Skeletal muscle tissue (tissue), 4 donors: ENCODE measurements around the gene AHCY. TPM values are rescaled to one million over a fixed set of nuclear protein-coding genes. Genes with fewer than 3 reads are reported as not detected.
"Not testable (repeated sequence)": the region's sequence is repeated elsewhere in the genome, so short reads cannot be mapped to it uniquely, and the experiment has no call there.

ENCODE experiments used
- H3K27ac ChIP-seq: one replicate; pipeline ENCODE4 v1.7.0; 2013; ENCODE audit warnings: mild to moderate bottlenecking, low read depth, low read length, inconsistent platforms
- H3K27me3 ChIP-seq, 3 donors: one replicate each; pipeline ENCODE4 v1.7.0; 2013; ENCODE audit warnings: low read length in 3 of 3; ENCODE audit not compliant: control insufficient read depth in 3 of 3, insufficient read depth in 3 of 3
- H3K36me3 ChIP-seq, 3 donors: one replicate each; pipeline ENCODE4 v1.7.0; 2013; ENCODE audit warnings: low read length in 3 of 3; ENCODE audit not compliant: control insufficient read depth in 3 of 3, insufficient read depth in 3 of 3
- H3K4me1 ChIP-seq, 3 donors: one replicate each; pipeline ENCODE4 v1.7.0; 2013; ENCODE audit warnings: low read length in 3 of 3, mild to moderate bottlenecking in 3 of 3; ENCODE audit not compliant: control insufficient read depth in 3 of 3, insufficient read depth in 3 of 3
- H3K4me3 ChIP-seq, 3 donors: one replicate each; pipeline ENCODE4 v1.7.0; 2013; ENCODE audit warnings: low read length in 3 of 3
- H3K9ac ChIP-seq, 3 donors: one replicate each; pipeline ENCODE4 v1.7.0; 2013; ENCODE audit warnings: low read length in 3 of 3, mild to moderate bottlenecking in 3 of 3, moderate library complexity in 2 of 3, low read depth in 1 of 3
- H3K9me3 ChIP-seq, 3 donors: one replicate each; pipeline ENCODE4 v1.7.0; 2013; ENCODE audit warnings: low read length in 3 of 3; ENCODE audit not compliant: control insufficient read depth in 3 of 3
- total RNA-seq: library from RNA; depleted of rRNA; stranded (reverse); fragments of >200 nt; gene quantifications from one replicate; pipeline ENCODE4 v1.2.3, GENCODE V29; 2014
- donor health status: Osteomylitis.

The AHCY gene
- total RNA-seq, 1 donor from 2014 or later, result 129 TPM

DNA sequence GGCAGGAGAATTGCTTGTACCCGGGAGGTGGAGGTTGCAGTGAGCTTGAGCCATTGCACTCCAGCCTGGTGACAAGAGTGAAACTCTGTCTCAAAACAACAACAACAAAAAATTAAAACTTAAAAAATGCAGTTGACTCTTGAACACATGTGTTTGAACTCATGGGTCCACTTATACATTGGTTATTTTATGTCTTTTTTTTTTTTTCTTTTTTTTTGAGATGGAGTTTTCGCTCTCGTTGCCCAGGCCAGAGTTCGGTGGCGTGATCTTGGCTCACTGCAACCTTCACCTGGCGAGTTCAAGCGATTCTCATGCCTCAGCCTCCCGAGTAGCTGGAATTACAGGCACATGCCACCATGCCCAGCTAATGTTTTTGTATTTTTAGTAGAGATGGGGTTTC lies 39.7 kb downstream of the AHCY start:
- H3K4me1 ChIP-seq, H3K36me3 ChIP-seq, H3K9ac ChIP-seq, H3K27me3 ChIP-seq, H3K27ac ChIP-seq, H3K9me3 ChIP-seq, H3K4me3 ChIP-seq: not testable (repeated sequence)

DNA sequence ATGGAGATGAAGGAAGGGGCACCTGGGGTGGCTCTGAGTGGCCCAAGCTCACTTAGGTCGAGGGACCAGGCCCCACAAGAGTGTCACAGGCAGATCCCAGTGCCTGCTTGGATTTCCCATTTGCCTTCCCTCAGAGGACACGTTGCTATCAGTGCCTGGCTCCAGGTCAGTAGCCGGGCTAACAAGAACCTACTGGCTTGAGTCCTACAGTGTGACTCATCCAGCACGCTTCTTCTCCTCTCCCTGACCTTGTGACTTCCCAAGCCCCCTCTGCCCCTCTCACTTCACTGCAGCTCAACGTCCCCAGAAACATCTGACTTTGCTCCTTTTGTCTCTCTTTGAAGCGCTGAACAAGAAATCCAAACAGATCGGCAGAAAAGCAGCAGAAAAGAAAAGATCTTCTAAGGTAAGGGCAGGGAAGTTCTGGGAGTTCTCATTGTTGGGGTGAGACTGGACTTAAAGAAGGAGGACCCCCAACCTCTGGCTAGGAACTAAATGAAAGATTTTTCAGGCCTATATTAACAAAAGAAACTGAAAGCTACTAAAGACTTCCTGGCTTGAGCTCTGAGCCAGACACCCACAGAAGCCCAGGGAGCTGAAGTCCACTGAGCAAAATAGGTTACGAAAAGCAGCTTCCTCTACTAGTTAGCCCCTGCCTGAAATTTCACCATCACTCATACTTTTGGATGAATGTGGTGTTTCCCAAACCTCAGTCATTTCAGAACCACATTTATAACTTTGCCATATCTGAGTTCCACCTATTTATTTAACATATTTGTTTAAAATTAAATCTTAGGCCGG lies 40.5 kb downstream of the AHCY start:
- Histone ChIP-seq H3K9ac (peak overlapping the region in 2 of 3 donors; percentile 33 to 34), H3K36me3 (no peaks in the 10 kb centered on the region), H3K27me3 (no peaks in the 10 kb centered on the region), H3K4me1 (peaks cover 3 to 7% (median 7%) of the 10 kb centered on the region in 3 donors), H3K27ac (peak overlapping the region; percentile 65), H3K4me3 (no peak overlapping the region), H3K9me3 (no peaks in the 10 kb centered on the region)

DNA sequence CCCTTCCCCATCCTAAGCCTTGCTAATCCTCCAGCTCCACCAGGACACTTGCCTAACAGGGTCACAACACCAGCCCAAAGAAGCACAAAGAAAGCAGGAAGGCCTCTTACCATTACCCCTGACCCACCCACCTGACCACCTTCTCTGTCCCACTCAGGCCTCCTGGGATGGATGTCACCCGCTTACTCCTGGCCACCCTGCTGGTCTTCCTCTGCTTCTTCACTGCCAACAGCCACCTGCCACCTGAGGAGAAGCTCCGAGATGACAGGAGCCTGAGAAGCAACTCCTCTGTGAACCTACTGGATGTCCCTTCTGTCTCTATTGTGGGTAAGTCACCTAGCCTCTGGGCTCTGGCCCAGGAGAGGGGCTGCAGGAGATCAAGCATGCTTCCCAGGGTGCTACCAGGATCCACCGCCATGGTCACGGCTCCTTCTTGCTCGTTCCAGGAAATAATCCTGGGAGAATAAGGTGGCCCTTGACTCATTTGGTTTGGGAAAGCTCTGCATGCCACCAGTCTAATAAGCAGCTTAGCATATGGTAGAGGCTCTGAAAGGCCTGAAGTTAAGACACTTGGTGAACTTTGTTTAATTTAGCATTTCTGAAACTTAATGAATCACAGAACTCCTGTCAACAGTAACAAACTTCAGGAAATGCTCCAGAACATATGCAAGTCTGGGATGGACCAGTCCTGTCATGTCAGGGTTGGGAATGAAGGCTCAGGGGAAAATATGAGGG lies 42.8 kb downstream of the AHCY start:
- Histone ChIP-seq H3K36me3 (no peaks in the 10 kb centered on the region), H3K9me3 (no peaks in the 10 kb centered on the region), H3K27me3 (no peaks in the 10 kb centered on the region), H3K9ac (no peak overlapping the region), H3K27ac (no peak overlapping the region), H3K4me1 (peaks cover 3 to 7% (median 7%) of the 10 kb centered on the region in 3 donors), H3K4me3 (no peak overlapping the region)

DNA sequence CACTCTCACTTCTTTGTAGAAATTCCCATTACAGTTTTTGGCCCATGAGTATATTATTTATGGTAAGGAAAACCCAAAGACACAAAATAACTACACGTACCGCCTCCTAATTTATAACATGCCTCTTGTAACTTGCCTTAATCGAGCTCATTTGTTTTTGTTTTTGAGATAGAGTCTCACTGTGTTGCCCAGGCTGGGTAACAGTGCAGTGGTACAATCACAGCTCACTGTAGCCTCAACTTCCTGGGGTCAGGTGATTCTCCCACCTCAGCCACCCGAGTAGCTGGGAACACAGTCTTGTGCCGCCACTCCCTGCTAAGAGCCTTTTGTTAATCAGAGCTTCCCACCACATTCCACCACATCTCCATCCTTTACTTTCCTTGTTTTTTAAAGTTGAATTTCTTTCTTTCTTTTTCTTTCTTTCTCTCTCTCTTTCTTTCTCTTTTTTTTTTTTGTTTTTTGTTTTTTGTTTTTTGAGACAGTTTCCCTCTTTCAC lies 46.5 kb downstream of the AHCY start:
- no peaks in the 10 kb centered on the region for H3K4me1 ChIP-seq
- H3K27ac ChIP-seq, result no peak overlapping the region
- no peaks in the 10 kb centered on the region for H3K36me3 ChIP-seq
- H3K9me3 ChIP-seq, result no peaks in the 10 kb centered on the region
- no peak overlapping the region for H3K9ac ChIP-seq
- H3K4me3 ChIP-seq, result no peak overlapping the region
- H3K27me3 ChIP-seq, result no peaks in the 10 kb centered on the region

DNA sequence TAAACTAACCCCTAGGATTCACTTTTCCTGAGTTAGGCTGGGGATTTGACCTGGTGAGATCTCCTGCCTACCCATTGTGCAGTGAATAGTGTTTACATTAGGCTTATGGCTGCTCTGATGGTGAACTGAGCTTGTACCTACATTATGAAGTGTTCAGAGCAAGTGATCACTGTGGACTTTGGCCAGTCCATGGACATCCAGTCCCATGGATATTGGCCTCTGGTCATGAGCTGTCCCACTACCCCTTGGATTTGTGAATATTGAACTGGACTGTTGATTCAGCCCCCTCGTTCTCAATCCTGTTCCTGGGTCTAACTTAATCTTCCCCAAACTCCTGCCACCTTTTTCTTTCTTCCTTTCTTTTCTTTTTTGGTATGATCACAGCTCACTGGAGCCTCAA lies 48.2 kb downstream of the AHCY start:
- Histone ChIP-seq H3K27ac (no peak overlapping the region), H3K27me3 (no peaks in the 10 kb centered on the region), H3K9ac (no peak overlapping the region), H3K36me3 (no peaks in the 10 kb centered on the region), H3K9me3 (no peaks in the 10 kb centered on the region), H3K4me3 (no peak overlapping the region), H3K4me1 (no peaks in the 10 kb centered on the region)

DNA sequence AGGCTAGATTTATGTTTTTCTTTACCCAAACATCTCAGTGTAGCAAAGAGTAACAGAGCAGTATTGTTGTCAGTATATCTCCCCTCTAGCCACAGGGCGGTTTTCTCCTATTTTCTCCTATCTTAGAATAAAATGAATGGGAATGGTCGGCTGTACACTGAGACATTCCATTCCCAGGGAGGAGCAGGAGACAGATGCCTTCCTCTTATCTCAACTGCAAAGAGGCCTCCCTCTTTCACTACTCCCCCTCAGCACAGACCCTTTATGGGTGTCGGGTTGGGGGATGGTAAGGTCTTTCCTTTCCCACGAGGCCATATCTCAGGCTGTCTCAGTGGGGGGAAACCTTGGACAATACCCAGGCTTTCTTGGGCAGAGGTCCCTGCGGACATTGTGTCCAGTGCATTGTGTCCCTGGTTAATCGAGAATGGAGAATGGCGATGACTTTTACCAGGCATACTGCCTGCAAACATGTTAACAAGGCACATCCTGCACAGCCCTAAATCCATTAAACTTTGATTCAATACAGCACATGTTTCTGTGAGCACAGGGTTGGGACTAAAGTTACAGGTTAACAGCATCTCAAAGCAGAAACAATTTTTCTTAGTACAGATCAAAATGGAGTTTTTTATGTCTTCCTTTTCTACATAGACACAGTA lies 50.6 kb downstream of the AHCY start:
- H3K9me3 ChIP-seq, H3K4me3 ChIP-seq, H3K9ac ChIP-seq, H3K4me1 ChIP-seq, H3K36me3 ChIP-seq, H3K27ac ChIP-seq, H3K27me3 ChIP-seq: not testable (repeated sequence)

DNA sequence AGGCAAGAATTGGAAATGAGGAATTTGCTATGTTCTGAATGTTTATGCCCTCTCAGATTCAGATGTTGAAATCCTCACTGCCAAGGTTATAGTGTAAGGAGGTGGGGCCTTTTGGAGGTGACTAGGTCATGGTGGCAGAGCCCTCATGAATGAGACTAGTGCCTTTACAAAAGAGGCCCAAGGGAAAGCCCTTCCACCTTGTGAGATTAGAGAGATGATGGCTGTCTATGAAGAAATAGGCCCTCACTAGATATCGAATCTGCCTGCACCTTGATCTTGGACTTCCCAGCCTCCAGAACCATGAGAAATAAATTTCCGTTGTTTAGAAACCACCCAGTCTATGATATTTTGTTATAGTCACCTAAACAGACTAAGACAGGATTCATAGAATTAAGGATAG lies 51.5 kb downstream of the AHCY start:
- Histone ChIP-seq H3K4me3 (no peak overlapping the region), H3K27ac (no peak overlapping the region), H3K27me3 (no peaks in the 10 kb centered on the region), H3K4me1 (peaks cover 0 to 3% (median 2%) of the 10 kb centered on the region in 3 donors), H3K36me3 (no peaks in the 10 kb centered on the region), H3K9me3 (no peaks in the 10 kb centered on the region), H3K9ac (no peak overlapping the region)

DNA sequence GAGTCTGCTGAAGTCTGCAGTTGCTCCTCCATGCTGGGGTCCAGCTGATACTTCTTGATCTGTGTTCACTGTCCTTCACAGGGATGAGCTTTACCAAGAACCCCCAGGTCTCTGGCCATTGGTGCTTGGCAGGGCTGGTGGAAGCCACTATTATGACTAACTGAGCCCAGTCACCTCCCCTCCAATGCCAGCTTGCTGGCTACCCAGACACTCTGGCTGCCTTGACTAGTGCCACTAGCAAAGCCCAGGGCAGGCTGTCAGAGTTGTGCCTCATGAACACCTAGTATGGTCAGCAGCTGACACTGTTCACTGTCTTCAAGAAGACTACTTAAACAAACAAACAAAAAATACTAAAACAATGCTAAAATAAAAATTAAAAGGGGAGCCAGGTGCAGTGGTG lies 53.1 kb downstream of the AHCY start:
- no peaks in the 10 kb centered on the region for H3K9me3 ChIP-seq
- H3K4me1 ChIP-seq, result peaks cover 0 to 3% (median 2%) of the 10 kb centered on the region in 3 donors
- no peak overlapping the region for H3K4me3 ChIP-seq
- no peaks in the 10 kb centered on the region for H3K36me3 ChIP-seq
- no peak overlapping the region for H3K27ac ChIP-seq
- no peaks in the 10 kb centered on the region for H3K27me3 ChIP-seq
- H3K9ac ChIP-seq, result no peak overlapping the region

- no peaks in the 10 kb centered on the region for H3K36me3 ChIP-seq
- H3K4me1 ChIP-seq, result peaks cover 0 to 3% (median 2%) of the 10 kb centered on the region in 3 donors
- H3K9me3 ChIP-seq, result no peaks in the 10 kb centered on the region
- no peak overlapping the region for H3K4me3 ChIP-seq
- H3K27ac ChIP-seq, result no peak overlapping the region
- no peak overlapping the region for H3K9ac ChIP-seq
- H3K27me3 ChIP-seq, result no peaks in the 10 kb centered on the region
Measured at GRCh38 chr20:34249291-34249690, 53.9 kb downstream of the AHCY start.
